Breast epithelium (tissue), 4 donors: ENCODE measurements around the gene DIPK2B. TPM values are rescaled to one million over a fixed set of nuclear protein-coding genes. Genes with fewer than 3 reads are reported as not detected.

Experiments
- DNase-seq, 2 donors: peaks; one replicate each; pipeline ENCODE4 v3.0.0-alpha.2; 2019; ENCODE audit warnings: low spot score in 2 of 2
- H3K27ac ChIP-seq, 2 donors: fragments of 200-600 bp; sonication (generic) in 1 of 2; one replicate each; pipeline ENCODE4 v1.5.1; 2016 to 2019; ENCODE audit warnings: mild to moderate bottlenecking in 1 of 2
- H3K27me3 ChIP-seq, 2 donors: fragments of 200-600 bp; sonication (generic) in 1 of 2; one replicate each; pipeline versions ENCODE4 v1.5.1 to v1.6.0; 2017 to 2019; ENCODE audit warnings: control low read depth in 1 of 2, mild to moderate bottlenecking in 1 of 2
- H3K36me3 ChIP-seq: fragments of 200-600 bp; one replicate; pipeline ENCODE4 v1.5.1; 2019
- H3K4me1 ChIP-seq, 2 donors: fragments of 200-600 bp; sonication (generic); one replicate each; pipeline ENCODE4 v1.5.1; 2016 to 2019; ENCODE audit warnings: control low read depth in 1 of 2
- H3K4me3 ChIP-seq, 3 donors: fragments of 200-600 bp; sonication (generic); 1 replicate in 2 of 3; 2 replicates in 1 of 3; pipeline ENCODE4 v1.5.1; 2016 to 2019; ENCODE audit warnings: mild to moderate bottlenecking in 3 of 3, moderate library complexity in 2 of 3
- H3K9me3 ChIP-seq, 2 donors: fragments of 200-600 bp; sonication (generic) in 1 of 2; one replicate each; pipeline ENCODE4 v1.5.1; 2016 to 2019; ENCODE audit warnings: control low read depth in 1 of 2
- POLR2A ChIP-seq: fragments of 450-650 bp; IDR thresholded peaks from one replicate; pipeline ENCODE4 v1.6.1; 2016; ENCODE audit warnings: antibody characterized with exemption, mild to moderate bottlenecking, moderate library complexity
- POLR2AphosphoS5 ChIP-seq, 3 donors: sonication (generic); formaldehyde crosslinking; IDR thresholded peaks; one replicate each; pipeline ENCODE4 v1.6.1; 2017; ENCODE audit warnings: antibody characterized with exemption in 3 of 3
- intact Hi-C: fragments of 100-400 bp; cut with DNase I; formaldehyde crosslinking; loops from one replicate; pipeline ENCODE4 v1.15.1; 2023; ENCODE audit warnings: low total_unique reads
- total RNA-seq, 3 donors: library from RNA; depleted of rRNA; stranded (reverse); fragments of >200 nt; gene quantifications; one replicate each; pipeline ENCODE4 v1.1.0, GENCODE V29; 2016
- TF ChIP-seq, protein P1 (sequence below), 3 donors: fragments of 450-650 bp; IDR thresholded peaks; one replicate each; pipeline ENCODE4 v1.5.1; 2016 to 2017; ENCODE audit warnings: antibody characterized with exemption in 3 of 3, mild to moderate bottlenecking in 3 of 3, moderate library complexity in 3 of 3

DIPK2B gene
- total RNA-seq, 3 donors from 2014 or later, result 9.2 to 65.5 (median 12.2) TPM

DNA sequence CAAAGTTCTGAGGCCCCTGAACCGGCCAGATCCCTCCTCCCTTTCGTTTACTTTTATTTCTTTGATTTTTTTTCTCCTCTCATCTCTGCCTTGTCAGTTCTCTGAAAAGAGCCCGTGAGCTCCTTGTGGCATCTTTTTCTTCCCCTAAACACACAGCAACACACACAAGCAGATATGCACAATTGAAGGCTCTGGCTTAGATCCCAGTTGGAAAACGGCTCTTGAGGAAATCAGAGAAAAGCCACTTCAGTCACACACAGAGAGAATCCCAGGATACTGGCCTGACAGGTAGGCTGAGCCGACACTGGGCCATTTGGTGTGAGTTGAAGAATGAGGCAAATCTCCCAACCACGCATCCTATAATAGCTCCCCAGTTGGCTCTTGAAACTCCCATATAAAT is 12.9 kb downstream of the DIPK2B start:
- TF ChIP-seq, protein P1, sequence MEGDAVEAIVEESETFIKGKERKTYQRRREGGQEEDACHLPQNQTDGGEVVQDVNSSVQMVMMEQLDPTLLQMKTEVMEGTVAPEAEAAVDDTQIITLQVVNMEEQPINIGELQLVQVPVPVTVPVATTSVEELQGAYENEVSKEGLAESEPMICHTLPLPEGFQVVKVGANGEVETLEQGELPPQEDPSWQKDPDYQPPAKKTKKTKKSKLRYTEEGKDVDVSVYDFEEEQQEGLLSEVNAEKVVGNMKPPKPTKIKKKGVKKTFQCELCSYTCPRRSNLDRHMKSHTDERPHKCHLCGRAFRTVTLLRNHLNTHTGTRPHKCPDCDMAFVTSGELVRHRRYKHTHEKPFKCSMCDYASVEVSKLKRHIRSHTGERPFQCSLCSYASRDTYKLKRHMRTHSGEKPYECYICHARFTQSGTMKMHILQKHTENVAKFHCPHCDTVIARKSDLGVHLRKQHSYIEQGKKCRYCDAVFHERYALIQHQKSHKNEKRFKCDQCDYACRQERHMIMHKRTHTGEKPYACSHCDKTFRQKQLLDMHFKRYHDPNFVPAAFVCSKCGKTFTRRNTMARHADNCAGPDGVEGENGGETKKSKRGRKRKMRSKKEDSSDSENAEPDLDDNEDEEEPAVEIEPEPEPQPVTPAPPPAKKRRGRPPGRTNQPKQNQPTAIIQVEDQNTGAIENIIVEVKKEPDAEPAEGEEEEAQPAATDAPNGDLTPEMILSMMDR (IDR thresholded peaks at IDR 0.05), result no peak
- no peak for TF ChIP-seq POLR2AphosphoS5 (IDR thresholded peaks at IDR 0.05)
- no peak for TF ChIP-seq POLR2A
- intact Hi-C loops, result no loop called here
- peak overlapping the region in 1 of 2 donors; percentile 54 for H3K27ac ChIP-seq

DNA sequence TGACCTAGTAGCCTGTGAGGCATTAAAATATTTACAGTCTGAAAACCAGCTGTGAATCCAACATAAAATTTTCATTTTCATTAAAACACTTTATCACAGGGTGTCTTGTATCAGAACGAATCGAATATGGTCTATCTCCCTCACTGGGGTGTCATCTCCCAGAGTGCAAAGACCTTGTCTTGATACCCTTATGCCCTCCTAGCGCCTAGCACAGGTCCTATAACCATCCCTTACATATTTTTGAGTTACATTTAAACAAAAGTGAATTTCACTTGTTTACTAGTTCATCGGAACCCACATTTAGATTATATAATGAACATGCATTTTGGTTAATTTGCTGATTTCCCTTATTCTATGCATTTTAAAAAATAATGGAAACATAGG is 14.0 kb downstream of the DIPK2B start:
- no peak for DNase-seq
- intact Hi-C loops, result no loop called here
- H3K4me3 ChIP-seq, result peak overlapping the region in 2 of 3 donors; percentile 49 to 64

More for the DNA sequence above, 12.9 kb downstream of the DIPK2B start:
- peaks cover 0 to 37% of the 10 kb centered on the region in 2 donors for H3K27me3 ChIP-seq
- H3K4me3 ChIP-seq, result peak overlapping the region; percentile 36 to 64 (median 49)
- H3K9me3 ChIP-seq, result no peaks in the 10 kb centered on the region
- no peaks in the 10 kb centered on the region for H3K4me1 ChIP-seq
- no peaks in the 10 kb centered on the region for H3K36me3 ChIP-seq
- DNase-seq, result no peak

DNA sequence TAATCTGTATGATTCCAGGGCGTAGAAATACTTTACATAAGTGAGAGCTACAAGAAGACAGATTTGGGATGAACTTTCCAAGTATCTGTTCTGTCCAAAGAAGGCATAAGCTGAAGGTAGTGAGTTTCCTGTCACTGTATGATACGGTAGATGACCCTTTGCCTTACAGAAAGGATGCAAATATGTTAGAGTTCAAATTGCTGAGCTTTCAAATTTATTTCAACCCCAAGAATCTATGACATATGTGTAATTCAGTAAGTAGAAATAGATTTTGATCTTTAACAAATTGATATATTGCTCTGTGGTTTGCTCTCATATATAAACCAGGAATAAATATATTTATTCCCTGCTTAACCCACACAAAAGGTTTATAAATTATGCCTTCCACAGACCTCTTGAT is 16.5 kb downstream of the DIPK2B start:
- Histone ChIP-seq H3K4me1 (no peaks in the 10 kb centered on the region), H3K36me3 (no peaks in the 10 kb centered on the region), H3K9me3 (peaks cover 0 to 13% of the 10 kb centered on the region in 2 donors), H3K27me3 (peaks cover 0 to 16% of the 10 kb centered on the region in 2 donors), H3K4me3 (no peak overlapping the region), H3K27ac (no peak overlapping the region)
- intact Hi-C loops, result no loop called here
- no peak for DNase-seq
- TF ChIP-seq POLR2AphosphoS5 (IDR thresholded peaks at IDR 0.05) (no peak), POLR2A (no peak)
- TF ChIP-seq, protein P1 (IDR thresholded peaks at IDR 0.05), result no peak

More for the DNA sequence above, 14.0 kb downstream of the DIPK2B start:
- peaks cover 0 to 32% of the 10 kb centered on the region in 2 donors for H3K27me3 ChIP-seq
- H3K4me1 ChIP-seq, result no peaks in the 10 kb centered on the region
- TF ChIP-seq, protein P1 (IDR thresholded peaks at IDR 0.05), result no peak
- no peak for TF ChIP-seq POLR2AphosphoS5 (IDR thresholded peaks at IDR 0.05)
- TF ChIP-seq POLR2A, result no peak
- no peaks in the 10 kb centered on the region for H3K9me3 ChIP-seq
- no peaks in the 10 kb centered on the region for H3K36me3 ChIP-seq
- no peak overlapping the region for H3K27ac ChIP-seq

DNA sequence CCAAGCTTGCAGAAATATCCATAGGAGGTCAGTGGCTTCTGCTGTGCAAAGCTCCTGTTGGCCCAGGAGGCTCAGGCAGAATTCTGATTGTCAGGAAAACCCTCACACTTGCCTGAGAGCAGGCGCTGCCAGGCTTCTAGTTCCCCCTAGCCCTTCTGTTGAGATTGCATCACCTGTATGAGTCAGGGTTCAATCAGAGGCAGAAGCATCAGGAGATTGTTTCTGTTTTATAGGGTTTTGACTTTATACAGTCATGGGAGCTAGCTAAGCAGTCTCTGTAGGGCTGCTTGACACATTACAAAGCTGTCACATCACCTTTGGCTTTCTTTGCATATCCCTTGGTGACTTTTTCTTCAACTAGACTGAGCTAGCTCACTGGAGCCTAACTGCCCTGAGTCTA is 27.8 kb downstream of the DIPK2B start:
- Histone ChIP-seq H3K9me3 (peaks cover 0 to 6% of the 10 kb centered on the region in 2 donors), H3K27ac (no peak overlapping the region), H3K4me1 (no peaks in the 10 kb centered on the region), H3K4me3 (no peak overlapping the region), H3K27me3 (peaks cover 0 to 33% of the 10 kb centered on the region in 2 donors), H3K36me3 (no peaks in the 10 kb centered on the region)
- intact Hi-C loops, result no loop called here
- TF ChIP-seq POLR2AphosphoS5 (IDR thresholded peaks at IDR 0.05), result no peak
- no peak for TF ChIP-seq POLR2A
- TF ChIP-seq, protein P1 (IDR thresholded peaks at IDR 0.05), result no peak
- DNase-seq, result no peak

DNA sequence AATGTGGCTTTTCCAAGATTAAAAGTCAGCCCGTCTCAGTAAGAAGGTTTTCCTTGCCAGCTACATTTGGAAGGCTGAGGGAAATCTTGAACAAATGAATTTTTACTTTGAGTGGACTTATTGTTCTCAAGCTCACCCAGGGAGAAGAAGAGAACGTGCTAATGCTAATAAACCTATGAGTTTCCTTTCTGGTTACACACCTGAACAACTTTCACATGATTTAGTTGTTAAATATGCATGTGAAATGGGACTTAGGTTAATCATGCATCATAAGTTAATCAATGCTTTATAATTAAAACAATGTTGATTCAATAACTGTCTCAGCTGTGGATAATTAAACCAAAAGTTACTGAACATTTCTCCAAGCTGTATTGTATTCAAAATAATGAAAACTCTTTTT is 33.9 kb downstream of the DIPK2B start:
- Histone ChIP-seq H3K4me1 (no peaks in the 10 kb centered on the region), H3K36me3 (no peaks in the 10 kb centered on the region), H3K9me3 (no peaks in the 10 kb centered on the region), H3K27ac (no peak overlapping the region), H3K4me3 (no peak overlapping the region), H3K27me3 (peaks cover 0 to 13% of the 10 kb centered on the region in 2 donors)
- DNase-seq, result no peak
- TF ChIP-seq POLR2A (no peak), POLR2AphosphoS5 (IDR thresholded peaks at IDR 0.05) (no peak)
- TF ChIP-seq, protein P1 (IDR thresholded peaks at IDR 0.05), result no peak
- intact Hi-C loops, result no loop called here
